ENCODE data around the gene TAGLN2.

TAGLN2 gene

GRCh38 chr1:159924791-159925718, at the start of gene TAGLN2:
Gene TAGLN2, minus strand, starts transcription at chr1:159925507. Its CDS starts 4,998 bp downstream, at chr1:159920509.
- H3K4me1 ChIP-seq (ENCODE audit: control insufficient read depth, insufficient read depth, low read length, unreplicated experiment), result peaks cover 36% of the 10 kb centered on the region
- peak within 1 kb of the TSS; percentile 98 for H3K27ac ChIP-seq (ENCODE audit: low read depth, low read length)
- peaks cover 50% of the 10 kb centered on the region for H3K79me2 ChIP-seq (ENCODE audit: control insufficient read depth, insufficient read depth, low read length, unreplicated experiment)
- H3K4me3 ChIP-seq (ENCODE audit: low read depth, low read length), result peak within 1 kb of the TSS; percentile 76
- 0 out of 2 replicates have a peak, but pooled peaks cover 7% of the 10 kb centered on the region for H3K36me3 ChIP-seq (ENCODE audit: insufficient read depth, low read length)
- peak within 1 kb of the TSS; percentile 54 for H2AFZ ChIP-seq (ENCODE audit: low read length, unreplicated experiment)
- no peaks in the 10 kb centered on the region for H3K27me3 ChIP-seq (ENCODE audit: insufficient read depth, low read length)

- H3K4me1 ChIP-seq (ENCODE audit: control insufficient read depth, insufficient read depth, low read length, unreplicated experiment), result no peaks in the 10 kb centered on the region
- H3K4me3 ChIP-seq (ENCODE audit: low read depth, low read length), result no peak overlapping the region
- H3K27ac ChIP-seq (ENCODE audit: low read depth, low read length), result no peak overlapping the region
- H3K36me3 ChIP-seq (ENCODE audit: insufficient read depth, low read length), result no peaks in the 10 kb centered on the region
- H3K79me2 ChIP-seq (ENCODE audit: control insufficient read depth, insufficient read depth, low read length, unreplicated experiment), result no peaks in the 10 kb centered on the region
- H3K27me3 ChIP-seq (ENCODE audit: insufficient read depth, low read length), result peaks cover 22% of the 10 kb centered on the region
- no peak overlapping the region for H2AFZ ChIP-seq (ENCODE audit: low read length, unreplicated experiment)
Measured at GRCh38 chr1:159974350-159974965, 49.2 kb upstream of the TAGLN2 start.

GRCh38 chr1:159973350-159973940, 48.1 kb upstream of the TAGLN2 start:
- H3K36me3 ChIP-seq (ENCODE audit: insufficient read depth, low read length), result no peaks in the 10 kb centered on the region
- no peak overlapping the region for H3K27ac ChIP-seq (ENCODE audit: low read depth, low read length)
- no peak overlapping the region for H2AFZ ChIP-seq (ENCODE audit: low read length, unreplicated experiment)
- H3K79me2 ChIP-seq (ENCODE audit: control insufficient read depth, insufficient read depth, low read length, unreplicated experiment), result no peaks in the 10 kb centered on the region
- no peak overlapping the region for H3K4me3 ChIP-seq (ENCODE audit: low read depth, low read length)
- H3K27me3 ChIP-seq (ENCODE audit: insufficient read depth, low read length), result peaks cover 30% of the 10 kb centered on the region
- H3K4me1 ChIP-seq (ENCODE audit: control insufficient read depth, insufficient read depth, low read length, unreplicated experiment), result no peaks in the 10 kb centered on the region

GRCh38 chr1:159972443-159973205, 47.3 kb upstream of the TAGLN2 start:
- no peaks in the 10 kb centered on the region for H3K4me1 ChIP-seq (ENCODE audit: control insufficient read depth, insufficient read depth, low read length, unreplicated experiment)
- H2AFZ ChIP-seq (ENCODE audit: low read length, unreplicated experiment), result no peak overlapping the region
- no peak overlapping the region for H3K27ac ChIP-seq (ENCODE audit: low read depth, low read length)
- H3K79me2 ChIP-seq (ENCODE audit: control insufficient read depth, insufficient read depth, low read length, unreplicated experiment), result no peaks in the 10 kb centered on the region
- no peaks in the 10 kb centered on the region for H3K36me3 ChIP-seq (ENCODE audit: insufficient read depth, low read length)
- peaks cover 34% of the 10 kb centered on the region for H3K27me3 ChIP-seq (ENCODE audit: insufficient read depth, low read length)
- no peak overlapping the region for H3K4me3 ChIP-seq (ENCODE audit: low read depth, low read length)

- Histone ChIP-seq H2AFZ (ENCODE audit: low read length, unreplicated experiment) (no peak overlapping the region), H3K36me3 (ENCODE audit: insufficient read depth, low read length) (no peaks in the 10 kb centered on the region), H3K4me3 (ENCODE audit: low read depth, low read length) (no peak overlapping the region), H3K27ac (ENCODE audit: low read depth, low read length) (no peak overlapping the region), H3K27me3 (ENCODE audit: insufficient read depth, low read length) (peaks cover 39% of the 10 kb centered on the region), H3K79me2 (ENCODE audit: control insufficient read depth, insufficient read depth, low read length, unreplicated experiment) (no peaks in the 10 kb centered on the region), H3K4me1 (ENCODE audit: control insufficient read depth, insufficient read depth, low read length, unreplicated experiment) (no peaks in the 10 kb centered on the region)
Measured at GRCh38 chr1:159970932-159971342, 45.6 kb upstream of the TAGLN2 start.

GRCh38 chr1:159968901-159969300, 43.6 kb upstream of the TAGLN2 start:
- no peaks in the 10 kb centered on the region for H3K36me3 ChIP-seq (ENCODE audit: insufficient read depth, low read length)
- H3K27me3 ChIP-seq (ENCODE audit: insufficient read depth, low read length), result peaks cover 23% of the 10 kb centered on the region
- H3K4me3 ChIP-seq (ENCODE audit: low read depth, low read length), result no peak overlapping the region
- no peak overlapping the region for H2AFZ ChIP-seq (ENCODE audit: low read length, unreplicated experiment)
- no peaks in the 10 kb centered on the region for H3K79me2 ChIP-seq (ENCODE audit: control insufficient read depth, insufficient read depth, low read length, unreplicated experiment)
- H3K27ac ChIP-seq (ENCODE audit: low read depth, low read length), result no peak overlapping the region
- no peaks in the 10 kb centered on the region for H3K4me1 ChIP-seq (ENCODE audit: control insufficient read depth, insufficient read depth, low read length, unreplicated experiment)

GRCh38 chr1:159965263-159965662, 40.0 kb upstream of the TAGLN2 start:
- no peak overlapping the region for H3K4me3 ChIP-seq (ENCODE audit: low read depth, low read length)
- H3K36me3 ChIP-seq (ENCODE audit: insufficient read depth, low read length), result no peaks in the 10 kb centered on the region
- no peaks in the 10 kb centered on the region for H3K4me1 ChIP-seq (ENCODE audit: control insufficient read depth, insufficient read depth, low read length, unreplicated experiment)
- H2AFZ ChIP-seq (ENCODE audit: low read length, unreplicated experiment), result no peak overlapping the region
- no peaks in the 10 kb centered on the region for H3K79me2 ChIP-seq (ENCODE audit: control insufficient read depth, insufficient read depth, low read length, unreplicated experiment)
- H3K27ac ChIP-seq (ENCODE audit: low read depth, low read length), result no peak overlapping the region
- H3K27me3 ChIP-seq (ENCODE audit: insufficient read depth, low read length), result peaks cover 22% of the 10 kb centered on the region

GRCh38 chr1:159964144-159964543, 38.8 kb upstream of the TAGLN2 start:
- H3K36me3 ChIP-seq (ENCODE audit: insufficient read depth, low read length), result no peaks in the 10 kb centered on the region
- H3K4me1 ChIP-seq (ENCODE audit: control insufficient read depth, insufficient read depth, low read length, unreplicated experiment), result no peaks in the 10 kb centered on the region
- peaks cover 16% of the 10 kb centered on the region for H3K27me3 ChIP-seq (ENCODE audit: insufficient read depth, low read length)
- no peak overlapping the region for H3K4me3 ChIP-seq (ENCODE audit: low read depth, low read length)
- H3K79me2 ChIP-seq (ENCODE audit: control insufficient read depth, insufficient read depth, low read length, unreplicated experiment), result no peaks in the 10 kb centered on the region
- H2AFZ ChIP-seq (ENCODE audit: low read length, unreplicated experiment), result no peak overlapping the region
- no peak overlapping the region for H3K27ac ChIP-seq (ENCODE audit: low read depth, low read length)

GRCh38 chr1:159962176-159962575, 36.9 kb upstream of the TAGLN2 start:
- Histone ChIP-seq H3K4me1 (ENCODE audit: control insufficient read depth, insufficient read depth, low read length, unreplicated experiment) (no peaks in the 10 kb centered on the region), H3K27ac (ENCODE audit: low read depth, low read length) (no peak overlapping the region), H3K36me3 (ENCODE audit: insufficient read depth, low read length) (no peaks in the 10 kb centered on the region), H3K4me3 (ENCODE audit: low read depth, low read length) (peak overlapping the region; percentile 60; the same call in 1 of the 2 replicates), H3K27me3 (ENCODE audit: insufficient read depth, low read length) (peaks cover 7% of the 10 kb centered on the region; the same call in 1 of the 2 replicates), H2AFZ (ENCODE audit: low read length, unreplicated experiment) (no peak overlapping the region), H3K79me2 (ENCODE audit: control insufficient read depth, insufficient read depth, low read length, unreplicated experiment) (no peaks in the 10 kb centered on the region)

- Histone ChIP-seq H3K36me3 (ENCODE audit: insufficient read depth, low read length) (no peaks in the 10 kb centered on the region), H2AFZ (ENCODE audit: low read length, unreplicated experiment) (no peak overlapping the region), H3K79me2 (ENCODE audit: control insufficient read depth, insufficient read depth, low read length, unreplicated experiment) (no peaks in the 10 kb centered on the region), H3K4me3 (ENCODE audit: low read depth, low read length) (peak overlapping the region; percentile 60), H3K4me1 (ENCODE audit: control insufficient read depth, insufficient read depth, low read length, unreplicated experiment) (no peaks in the 10 kb centered on the region), H3K27ac (ENCODE audit: low read depth, low read length) (peak overlapping the region; percentile 39; the same call in 1 of the 2 replicates), H3K27me3 (ENCODE audit: insufficient read depth, low read length) (peaks cover 6% of the 10 kb centered on the region; the same call in 1 of the 2 replicates)
Measured at GRCh38 chr1:159961636-159962035, 36.3 kb upstream of the TAGLN2 start.
